GM19438 (cell line): ENCODE measurements around the gene REEP2.
A peak's percentile ranks its signal among the peaks of the same experiment; 100 is the strongest.

Source experiments
- ATAC-seq: cut with Tn5 transposase; IDR thresholded peaks from one replicate; pipeline ENCODE4 v1.9.1; 2021; ENCODE audit warnings: low read depth; ENCODE audit not compliant: unreplicated experiment

Gene REEP2

GRCh38 chr5:138448481-138449398 is 9.9 kb downstream of the REEP2 start:
- no peak for ATAC-seq

GRCh38 chr5:138449501-138450239 is 10.8 kb downstream of the REEP2 start:
- ATAC-seq, result peak; percentile 82

GRCh38 chr5:138450971-138451370 is 12.1 kb downstream of the REEP2 start:
- ATAC-seq, result no peak

- ATAC-seq, result no peak
These were observed 13.9 kb downstream of the REEP2 start for GRCh38 chr5:138452720-138453119.

- no peak for ATAC-seq
These were observed 14.7 kb downstream of the REEP2 start for GRCh38 chr5:138453590-138453989.

- ATAC-seq, result no peak
These were observed 15.3 kb downstream of the REEP2 start for GRCh38 chr5:138454121-138454520.

GRCh38 chr5:138455232-138455930 is 16.5 kb downstream of the REEP2 start:
- no peak for ATAC-seq

- no peak for ATAC-seq
These were observed 18.8 kb downstream of the REEP2 start for GRCh38 chr5:138457531-138458275.

- no peak for ATAC-seq
These were observed 19.5 kb downstream of the REEP2 start for GRCh38 chr5:138458384-138458783.

- no peak for ATAC-seq
These were observed 20.0 kb downstream of the REEP2 start for GRCh38 chr5:138458856-138459255.

GRCh38 chr5:138459311-138459933 is 20.6 kb downstream of the REEP2 start:
- ATAC-seq, result no peak

GRCh38 chr5:138460032-138460693 is 21.3 kb downstream of the REEP2 start:
- ATAC-seq, result no peak

GRCh38 chr5:138461343-138462125 is 22.7 kb downstream of the REEP2 start:
- ATAC-seq, result no peak

- no peak for ATAC-seq
These were observed 24.7 kb downstream of the REEP2 start for GRCh38 chr5:138463419-138464007.

GRCh38 chr5:138464008-138464387 is 25.1 kb downstream of the REEP2 start:
- ATAC-seq, result peak; percentile 44

- ATAC-seq, result peak; percentile 76
These were observed 25.8 kb downstream of the REEP2 start for GRCh38 chr5:138464388-138465260.
